B cell (primary cell): ENCODE data around the gene DRAP1. TPM values are rescaled to one million over a fixed set of nuclear protein-coding genes. Genes with fewer than 3 reads are reported as not detected.

Experiments
- ATAC-seq: fragments of 200-7000 bp; cut with Tn5 transposase; one replicate; pipeline ENCODE4 v1.10.0; 2021; ENCODE audit warnings: low read depth, mild to moderate bottlenecking, moderate number of reproducible peaks, moderate library complexity
- CTCF ChIA-PET: fragments of 350-600 bp; sonication (Branson Sonifier 250); formaldehyde crosslinking; loops from one replicate; lab custom pipeline; 2021; ENCODE audit warnings: antibody characterized with exemption, inconsistent platforms; lab: Charles Lee
- POLR2A ChIA-PET: fragments of 350-600 bp; sonication (Branson Sonifier 250); formaldehyde crosslinking; loops from one replicate; lab custom pipeline; 2021; ENCODE audit warnings: antibody characterized with exemption; lab: Charles Lee
- DNase-seq: peaks from one replicate; pipeline ENCODE4 v3.0.0; 2013
- H2AFZ ChIP-seq: 2 replicates; pipeline ENCODE4 v1.6.1; 2012; ENCODE audit warnings: mild to moderate bottlenecking, low read depth, low read length; ENCODE audit not compliant: insufficient read depth, poor library complexity, severe bottlenecking
- H3K27ac ChIP-seq, 2 donors: 1 replicate in 1 of 2; 2 replicates in 1 of 2; pipeline ENCODE4 v1.5.1; 2012 to 2013; ENCODE audit warnings: low read length in 2 of 2, mild to moderate bottlenecking in 2 of 2, moderate library complexity in 1 of 2
- H3K27me3 ChIP-seq, 4 experiments: fragments of 200-600 bp in 1 of 4; sonication (generic) in 1 of 4; replicated peaks in 1 of 4; 1 replicate in 2 of 4; 2 replicates in 2 of 4; pipeline versions ENCODE4 v1.6.1 to v1.7.0; 2013 to 2016; ENCODE audit warnings: low read length in 3 of 4, mild to moderate bottlenecking in 2 of 4, mixed read lengths in 1 of 4, moderate library complexity in 1 of 4; ENCODE audit not compliant: insufficient read depth in 4 of 4, control insufficient read depth in 3 of 4; ENCODE audit errors: control extremely low read depth in 1 of 4
- H3K36me3 ChIP-seq, 2 experiments: replicated peaks in 1 of 2; 1 replicate in 1 of 2; 2 replicates in 1 of 2; pipeline versions ENCODE4 v1.6.1 to v1.7.1; 2013; ENCODE audit warnings: low read length in 1 of 2; ENCODE audit not compliant: insufficient read depth in 2 of 2, control insufficient read depth in 1 of 2; ENCODE audit errors: control extremely low read depth in 1 of 2, extremely low read depth in 1 of 2
- H3K4me1 ChIP-seq, 2 donors: fragments of 200-600 bp in 1 of 2; sonication (generic) in 1 of 2; 1 replicate in 1 of 2; 2 replicates in 1 of 2; pipeline versions ENCODE4 v1.5.1 to v1.6.1; 2013 to 2017; ENCODE audit warnings: low read length in 2 of 2; ENCODE audit not compliant: control insufficient read depth in 2 of 2, insufficient read depth in 2 of 2
- H3K4me2 ChIP-seq: replicated peaks from 2 replicates; pipeline ENCODE3; 2012; ENCODE audit warnings: mild to moderate bottlenecking, low read depth, low read length; ENCODE audit not compliant: poor library complexity, severe bottlenecking
- H3K4me3 ChIP-seq, 5 experiments: fragments of 200-600 bp in 1 of 5; sonication (generic) in 1 of 5; 1 replicate in 3 of 5; 2 replicates in 2 of 5; pipeline versions ENCODE4 v1.5.1 to v1.7.0; 2011 to 2016; ENCODE audit warnings: low read length in 4 of 5, mild to moderate bottlenecking in 4 of 5, low read depth in 2 of 5, control low read depth in 1 of 5, moderate library complexity in 1 of 5; ENCODE audit not compliant: insufficient read depth in 1 of 5; ENCODE audit errors: control extremely low read depth in 1 of 5, extremely low read depth in 1 of 5
- H3K79me2 ChIP-seq: fragments of 200-600 bp; sonication (generic); one replicate; pipeline ENCODE4 v1.6.0; 2016; ENCODE audit warnings: low read length; ENCODE audit not compliant: control insufficient read depth, insufficient read depth
- H3K9ac ChIP-seq: fragments of 200-600 bp; sonication (generic); 2 replicates; pipeline ENCODE4 v1.6.1; 2017; ENCODE audit warnings: mild to moderate bottlenecking, low read length, moderate library complexity
- H3K9me3 ChIP-seq, 3 donors: one replicate each; pipeline versions ENCODE4 v1.6.1 to v1.7.1; 2013; ENCODE audit warnings: low read length in 2 of 3; ENCODE audit not compliant: control insufficient read depth in 2 of 3, insufficient read depth in 1 of 3; ENCODE audit errors: control extremely low read depth in 1 of 3
- H4K20me1 ChIP-seq: 2 replicates; pipeline ENCODE4 v1.6.0; 2012; ENCODE audit warnings: mild to moderate bottlenecking, low read length; ENCODE audit not compliant: insufficient read depth, control insufficient read depth, poor library complexity, severe bottlenecking
- H3K27ac Mint-ChIP-seq: one replicate; pipeline ENCODE4 v1.8.0; 2021; ENCODE audit warnings: mixed read lengths
- H3K27me3 Mint-ChIP-seq: one replicate; pipeline ENCODE4 v1.8.0; 2021; ENCODE audit warnings: mixed read lengths
- H3K4me1 Mint-ChIP-seq: one replicate; pipeline ENCODE4 v1.8.0; 2021; ENCODE audit warnings: mixed read lengths
- H3K4me3 Mint-ChIP-seq: one replicate; pipeline ENCODE4 v1.8.0; 2021; ENCODE audit warnings: mixed read lengths
- H3K9me3 Mint-ChIP-seq: one replicate; pipeline ENCODE4 v1.8.0; 2022; ENCODE audit warnings: mixed read lengths; ENCODE audit not compliant: insufficient read depth
- EZH2 ChIP-seq: IDR thresholded peaks from 2 replicates; pipeline ENCODE4 v1.6.1; 2012; ENCODE audit warnings: borderline replicate concordance, low read depth, mild to moderate bottlenecking, moderate library complexity, low read length; ENCODE audit not compliant: insufficient read depth, poor library complexity, severe bottlenecking
- WGBS: methylation state at CpG from one replicate; pipeline ENCODE4 v1.1.5; 2013; ENCODE audit warnings: missing lambda C conversion rate; ENCODE audit not compliant: insufficient coverage; 5-methylcytosine and 5-hydroxymethylcytosine counted together
- intact Hi-C: fragments of 100-400 bp; cut with micrococcal nuclease; formaldehyde crosslinking; loops from one replicate; pipeline ENCODE4 v1.10.0; 2022
- polyA plus RNA-seq: library from polyadenylated mRNA; depleted of rRNA; stranded (reverse); fragments of >200 nt; gene quantifications from 2 replicates; pipeline ENCODE4 v1.2.3, GENCODE V29; 2012
- total RNA-seq, 2 donors: library from RNA; stranded (reverse); fragments of 120-200 nt in 1 of 2; gene quantifications; 1 replicate in 1 of 2; 2 replicates in 1 of 2; pipeline versions ENCODE4 v1.2.3 to v1.2.4, GENCODE V29; 2013 to 2022
- TF ChIP-seq, protein P1 (sequence below): fragments of 200-600 bp; IDR thresholded peaks from one replicate; pipeline ENCODE4 v1.8.0; 2022; ENCODE audit warnings: antibody characterized with exemption, mild to moderate bottlenecking

Gene DRAP1
- total and polyA plus RNA-seq, 2 donors (not counting 1 experiment from before 2014, with no cell fraction given) = 71.7 to 83.9 TPM

DNA sequence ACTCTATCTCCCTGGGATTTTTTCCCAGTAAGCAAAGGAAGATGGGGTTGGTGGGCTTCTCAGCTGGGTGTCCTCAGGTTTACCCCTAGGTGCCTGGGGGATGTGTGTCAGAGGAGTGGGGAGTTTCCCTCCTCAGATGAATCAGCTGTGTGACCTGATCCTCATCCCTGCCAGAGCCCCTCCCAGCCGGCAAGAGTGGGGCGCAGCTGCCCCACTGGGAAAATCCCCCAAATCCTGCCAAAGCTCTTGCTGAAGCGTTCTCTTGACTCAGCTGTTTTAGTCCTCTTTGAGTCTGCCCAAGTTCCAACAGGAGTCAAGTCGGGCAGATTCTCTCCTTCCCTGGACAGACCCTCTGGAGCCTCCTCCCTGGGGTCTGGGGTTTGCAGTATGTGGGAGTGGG, 6.4 kb upstream of the DRAP1 start:
- Histone ChIP-seq H4K20me1 (no peaks in the 10 kb centered on the region), H3K27me3 (peaks cover 0 to 28% (median 4%) of the 10 kb centered on the region in 4 experiments), H3K4me2 (no peak overlapping the region), H2AFZ (no peak overlapping the region), H3K4me3 (no peak overlapping the region), H3K9ac (no peak overlapping the region), H3K4me1 (peaks cover 6 to 35% of the 10 kb centered on the region in 2 donors), H3K36me3 (no peaks in the 10 kb centered on the region), H3K27ac (no peak overlapping the region), H3K9me3 (no peaks in the 10 kb centered on the region), H3K79me2 (peaks cover 22% of the 10 kb centered on the region)
- ChIA-PET CTCF (interaction anchor here (2.2 kb wide), 1 partner anchor 29 kb away, joined by 6 read pairs; no protein-coding TSS in a partner anchor), POLR2A (no interaction called here)
- Mint-ChIP-seq H3K27me3 (peaks cover 24% of the 10 kb centered on the region), H3K9me3 (no peaks in the 10 kb centered on the region), H3K27ac (no peak overlapping the region), H3K4me1 (peaks cover 32% of the 10 kb centered on the region), H3K4me3 (no peak overlapping the region)
- WGBS = 90% methylated on average over 4 of the region's 4 CpGs
- DNase-seq (no peak), ATAC-seq (no peak)
- TF ChIP-seq EZH2 = no peak
- TF ChIP-seq, protein P1, sequence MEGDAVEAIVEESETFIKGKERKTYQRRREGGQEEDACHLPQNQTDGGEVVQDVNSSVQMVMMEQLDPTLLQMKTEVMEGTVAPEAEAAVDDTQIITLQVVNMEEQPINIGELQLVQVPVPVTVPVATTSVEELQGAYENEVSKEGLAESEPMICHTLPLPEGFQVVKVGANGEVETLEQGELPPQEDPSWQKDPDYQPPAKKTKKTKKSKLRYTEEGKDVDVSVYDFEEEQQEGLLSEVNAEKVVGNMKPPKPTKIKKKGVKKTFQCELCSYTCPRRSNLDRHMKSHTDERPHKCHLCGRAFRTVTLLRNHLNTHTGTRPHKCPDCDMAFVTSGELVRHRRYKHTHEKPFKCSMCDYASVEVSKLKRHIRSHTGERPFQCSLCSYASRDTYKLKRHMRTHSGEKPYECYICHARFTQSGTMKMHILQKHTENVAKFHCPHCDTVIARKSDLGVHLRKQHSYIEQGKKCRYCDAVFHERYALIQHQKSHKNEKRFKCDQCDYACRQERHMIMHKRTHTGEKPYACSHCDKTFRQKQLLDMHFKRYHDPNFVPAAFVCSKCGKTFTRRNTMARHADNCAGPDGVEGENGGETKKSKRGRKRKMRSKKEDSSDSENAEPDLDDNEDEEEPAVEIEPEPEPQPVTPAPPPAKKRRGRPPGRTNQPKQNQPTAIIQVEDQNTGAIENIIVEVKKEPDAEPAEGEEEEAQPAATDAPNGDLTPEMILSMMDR = no peak
- intact Hi-C loops = no loop called here

DNA sequence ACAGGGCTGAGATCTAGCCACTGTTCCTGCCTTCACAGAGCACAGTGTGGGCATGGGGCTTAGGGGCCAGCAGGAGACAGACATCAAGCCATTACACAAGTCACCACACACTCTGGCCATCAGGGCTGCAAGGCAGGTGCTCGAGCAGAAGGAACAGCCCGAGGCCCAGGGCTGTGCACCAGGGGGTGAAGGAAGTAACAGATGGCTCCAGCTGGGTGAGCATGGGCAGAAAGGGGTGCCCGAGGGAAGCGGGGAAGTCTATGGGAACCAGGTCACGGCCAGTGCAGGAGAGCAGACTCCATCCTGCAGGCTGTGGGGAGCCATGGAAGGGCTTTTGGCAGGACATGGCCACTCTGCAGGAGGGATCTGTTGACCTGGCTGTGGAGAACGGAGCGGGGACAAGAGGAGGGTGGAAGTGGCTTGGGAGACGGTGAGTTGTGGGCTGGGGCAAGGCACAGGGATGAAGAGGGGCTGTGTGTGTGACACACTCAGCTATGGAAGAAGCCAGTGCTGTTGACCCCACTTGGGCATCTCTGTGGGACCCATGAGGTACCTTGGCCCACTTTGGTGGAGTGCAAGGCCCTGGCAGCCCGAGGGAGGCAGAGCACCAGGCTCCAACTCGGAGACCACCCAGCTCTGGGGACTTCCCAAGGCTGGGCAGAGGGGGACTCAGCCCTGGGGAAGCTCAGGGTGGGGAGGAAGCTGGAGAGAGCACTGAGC, 4.0 kb upstream of the DRAP1 start:
- Histone ChIP-seq H3K27ac (no peak overlapping the region), H3K27me3 (peaks cover 0 to 16% (median 3%) of the 10 kb centered on the region in 4 experiments), H4K20me1 (peaks cover 2% of the 10 kb centered on the region), H3K4me1 (peaks cover 12 to 45% of the 10 kb centered on the region in 2 donors), H3K4me3 (no peak overlapping the region), H3K9me3 (no peaks in the 10 kb centered on the region), H2AFZ (no peak overlapping the region), H3K79me2 (peaks cover 39% of the 10 kb centered on the region), H3K36me3 (no peaks in the 10 kb centered on the region), H3K4me2 (no peak overlapping the region), H3K9ac (no peak overlapping the region)
- peak overlapping the region; percentile 47 for H3K27ac Mint-ChIP-seq
- CTCF ChIA-PET = interaction anchor here (2.5 kb wide), 1 partner anchor 25 kb away, joined by 8 read pairs; the partner anchor contains the start of gene CCDC85B
- H3K4me3 Mint-ChIP-seq = peak overlapping the region; percentile 39
- 55% methylated on average over 10 of the region's 10 CpGs for WGBS
- TF ChIP-seq EZH2 = no peak
- TF ChIP-seq, protein P1 = no peak
- POLR2A ChIA-PET = no interaction called here
- ATAC-seq = no peak
- DNase-seq = no peak
- H3K4me1 Mint-ChIP-seq = peaks cover 41% of the 10 kb centered on the region
- intact Hi-C loops = no loop called here
- H3K27me3 Mint-ChIP-seq = peaks cover 11% of the 10 kb centered on the region
- no peaks in the 10 kb centered on the region for H3K9me3 Mint-ChIP-seq
